ENCODE results near the gene MOB3C. TPM values are rescaled to one million over a fixed set of nuclear protein-coding genes. Genes with fewer than 3 reads are reported as not detected.
"Not testable (repeated sequence)": the region's sequence is repeated elsewhere in the genome, so short reads cannot be mapped to it uniquely, and the experiment has no call there.

MOB3C gene
- total and polyA plus RNA-seq, 3 experiments from 2014 or later, result 10.3 to 26.0 (median 11.3) TPM

DNA sequence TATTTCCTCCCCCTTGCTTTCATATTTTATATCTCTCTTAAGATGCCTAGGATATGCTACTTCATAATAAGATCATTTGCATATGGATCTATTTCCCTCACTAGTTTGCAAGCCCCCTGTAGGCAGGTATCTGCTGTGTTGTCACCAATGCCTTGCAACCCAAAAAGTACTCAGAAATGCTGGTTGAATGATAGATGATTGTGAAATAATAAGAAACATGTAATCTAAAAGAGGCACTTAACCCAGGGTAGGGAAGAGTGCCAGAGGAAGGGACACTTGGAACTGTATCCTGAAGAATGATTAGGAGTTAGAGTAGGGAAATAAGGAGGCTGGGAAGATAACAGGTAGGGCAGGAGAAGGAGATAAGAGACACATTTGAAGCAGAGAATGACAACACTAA, 39.2 kb upstream of the MOB3C start:
- H3K4me1 Mint-ChIP-seq, result peaks cover 7 to 18% (median 17%) of the 10 kb centered on the region in 3 donors
- Histone ChIP-seq H3K27ac (ENCODE audit: low read depth, low read length) (no peak overlapping the region), H3K9me3 (ENCODE audit: low read length) (no peaks in the 10 kb centered on the region), H3K4me3 (ENCODE audit: low read length) (no peak overlapping the region), H3K36me3 (ENCODE audit: insufficient read depth, low read length) (peaks cover 21% of the 10 kb centered on the region), H3K27me3 (ENCODE audit: insufficient read depth, low read length, poor library complexity, severe bottlenecking) (no peaks in the 10 kb centered on the region), H3K4me1 (ENCODE audit: insufficient read depth, low read length) (no peaks in the 10 kb centered on the region)
- H3K9me3 Mint-ChIP-seq, result peaks cover 0 to 2% (median 0%) of the 10 kb centered on the region in 5 donors
- H3K27me3 Mint-ChIP-seq, result no peaks in the 10 kb centered on the region
- DNase-seq, result no peak
- peak overlapping the region in 4 of 8 donors; percentile 5 to 72 (median 44) for H3K27ac Mint-ChIP-seq
- H3K4me3 Mint-ChIP-seq, result no peak overlapping the region
- POLR2A ChIA-PET, result no interaction called here
- CTCF ChIA-PET, result no interaction called here
- H3K36me3 Mint-ChIP-seq, result peaks cover 35 to 82% (median 44%) of the 10 kb centered on the region in 3 donors

DNA sequence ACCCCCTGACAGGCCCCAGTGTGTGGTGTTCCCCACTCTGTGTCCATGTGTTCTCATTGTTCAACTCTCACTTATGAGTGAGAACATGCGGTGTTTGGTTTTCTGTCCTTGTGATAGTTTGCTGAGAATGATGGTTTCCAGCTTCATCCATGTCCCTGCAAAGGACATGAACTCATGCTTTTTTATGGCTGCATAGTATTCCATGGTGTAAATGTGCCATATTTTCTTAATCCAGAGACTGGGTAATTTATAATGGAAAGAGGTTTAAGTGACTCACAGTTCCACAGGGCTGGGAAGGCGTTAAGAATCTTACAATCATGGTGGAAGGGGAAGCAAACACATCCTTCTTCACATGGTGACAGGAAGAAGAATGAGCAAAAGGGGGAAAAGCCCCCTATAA, 38.1 kb upstream of the MOB3C start:
- peaks cover 46 to 86% (median 49%) of the 10 kb centered on the region in 3 donors for H3K36me3 Mint-ChIP-seq
- POLR2A ChIA-PET; H3K4me3 ChIP-seq (ENCODE audit: low read length); H3K27me3 Mint-ChIP-seq; H3K4me1 ChIP-seq (ENCODE audit: insufficient read depth, low read length); H3K27me3 ChIP-seq (ENCODE audit: insufficient read depth, low read length, poor library complexity, severe bottlenecking); H3K4me3 Mint-ChIP-seq; CTCF ChIA-PET; H3K27ac Mint-ChIP-seq; H3K9me3 Mint-ChIP-seq; H3K4me1 Mint-ChIP-seq; H3K27ac ChIP-seq (ENCODE audit: low read depth, low read length); H3K9me3 ChIP-seq (ENCODE audit: low read length); DNase-seq: not testable (repeated sequence)
- H3K36me3 ChIP-seq (ENCODE audit: insufficient read depth, low read length), result peaks cover 21% of the 10 kb centered on the region

DNA sequence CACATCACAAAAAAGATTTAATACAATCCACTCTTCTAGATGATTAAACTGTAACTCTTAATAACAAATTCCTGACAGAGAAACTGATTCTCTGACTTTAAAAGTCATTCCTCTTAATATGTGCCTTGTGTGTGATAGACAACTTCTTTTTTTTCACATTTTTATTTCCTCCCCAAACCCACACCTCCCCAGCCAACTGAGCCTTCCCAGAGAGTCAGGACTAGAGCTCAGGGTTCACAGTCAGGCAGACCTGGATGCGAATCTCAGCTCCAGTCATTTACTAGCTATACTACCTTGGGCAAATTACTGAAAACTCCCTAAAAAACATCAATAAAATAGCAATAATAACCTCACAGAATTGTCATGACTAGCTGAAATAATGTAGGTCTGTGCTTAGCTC, 37.4 kb upstream of the MOB3C start:
- Histone ChIP-seq H3K4me3 (ENCODE audit: low read length) (no peak overlapping the region), H3K36me3 (ENCODE audit: insufficient read depth, low read length) (peaks cover 21% of the 10 kb centered on the region), H3K27ac (ENCODE audit: low read depth, low read length) (no peak overlapping the region), H3K4me1 (ENCODE audit: insufficient read depth, low read length) (no peaks in the 10 kb centered on the region), H3K9me3 (ENCODE audit: low read length) (no peaks in the 10 kb centered on the region), H3K27me3 (ENCODE audit: insufficient read depth, low read length, poor library complexity, severe bottlenecking) (no peaks in the 10 kb centered on the region)
- ChIA-PET POLR2A (interaction anchor here (0.7 kb wide), 1 partner anchor 20 kb away, joined by 4 read pairs; no protein-coding TSS in a partner anchor), CTCF (no interaction called here)
- peaks cover 0 to 4% (median 3%) of the 10 kb centered on the region in 3 donors for H3K4me1 Mint-ChIP-seq
- H3K36me3 Mint-ChIP-seq, result peaks cover 49 to 87% (median 52%) of the 10 kb centered on the region in 3 donors
- H3K27ac Mint-ChIP-seq, result peak overlapping the region in 1 of 8 donors; percentile 8
- H3K27me3 Mint-ChIP-seq, result no peaks in the 10 kb centered on the region
- H3K9me3 Mint-ChIP-seq, result peaks cover 0 to 2% (median 2%) of the 10 kb centered on the region in 5 donors
- no peak overlapping the region for H3K4me3 Mint-ChIP-seq
- DNase-seq, result no peak

DNA sequence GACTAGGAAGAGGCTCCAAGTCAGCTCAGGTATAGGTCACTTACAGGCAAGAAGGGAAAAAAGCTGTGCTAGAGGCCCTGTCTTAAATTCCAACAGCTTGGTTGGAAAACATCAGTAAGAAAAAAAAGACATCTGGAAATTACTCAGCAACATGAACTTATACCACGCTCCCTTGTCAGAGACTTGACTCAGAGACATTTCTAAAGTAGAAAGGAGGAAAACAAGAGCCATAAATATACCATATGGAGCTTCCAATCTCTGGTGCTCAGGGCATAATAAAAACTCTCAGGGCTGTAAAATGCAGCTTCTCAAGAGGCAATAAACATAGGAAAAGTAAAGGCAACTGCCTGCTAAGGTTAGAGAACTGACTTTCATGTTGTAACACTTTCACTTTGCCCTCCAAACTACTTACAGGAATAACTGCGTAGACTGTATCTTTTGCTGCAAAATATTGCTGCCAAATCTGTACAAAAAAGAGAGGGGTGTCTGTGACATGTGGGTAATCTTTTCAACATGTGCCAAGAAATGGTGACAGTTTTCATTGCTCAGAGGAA, 36.9 kb upstream of the MOB3C start:
- DNase-seq, result no peak
- Histone ChIP-seq H3K9me3 (ENCODE audit: low read length) (no peaks in the 10 kb centered on the region), H3K36me3 (ENCODE audit: insufficient read depth, low read length) (peaks cover 21% of the 10 kb centered on the region), H3K4me1 (ENCODE audit: insufficient read depth, low read length) (no peaks in the 10 kb centered on the region), H3K27me3 (ENCODE audit: insufficient read depth, low read length, poor library complexity, severe bottlenecking) (no peaks in the 10 kb centered on the region), H3K27ac (ENCODE audit: low read depth, low read length) (no peak overlapping the region), H3K4me3 (ENCODE audit: low read length) (no peak overlapping the region)
- peaks cover 49 to 85% (median 52%) of the 10 kb centered on the region in 3 donors for H3K36me3 Mint-ChIP-seq
- peak overlapping the region in 1 of 8 donors; percentile 12 for H3K27ac Mint-ChIP-seq
- H3K4me1 Mint-ChIP-seq, result peaks cover 0 to 4% (median 3%) of the 10 kb centered on the region in 3 donors
- ChIA-PET CTCF (no interaction called here), POLR2A (interaction anchor here (0.7 kb wide), 1 partner anchor 21 kb away, joined by 4 read pairs; no protein-coding TSS in a partner anchor)
- H3K4me3 Mint-ChIP-seq, result no peak overlapping the region
- H3K27me3 Mint-ChIP-seq, result no peaks in the 10 kb centered on the region
- H3K9me3 Mint-ChIP-seq, result peaks cover 0 to 2% (median 2%) of the 10 kb centered on the region in 5 donors

DNA sequence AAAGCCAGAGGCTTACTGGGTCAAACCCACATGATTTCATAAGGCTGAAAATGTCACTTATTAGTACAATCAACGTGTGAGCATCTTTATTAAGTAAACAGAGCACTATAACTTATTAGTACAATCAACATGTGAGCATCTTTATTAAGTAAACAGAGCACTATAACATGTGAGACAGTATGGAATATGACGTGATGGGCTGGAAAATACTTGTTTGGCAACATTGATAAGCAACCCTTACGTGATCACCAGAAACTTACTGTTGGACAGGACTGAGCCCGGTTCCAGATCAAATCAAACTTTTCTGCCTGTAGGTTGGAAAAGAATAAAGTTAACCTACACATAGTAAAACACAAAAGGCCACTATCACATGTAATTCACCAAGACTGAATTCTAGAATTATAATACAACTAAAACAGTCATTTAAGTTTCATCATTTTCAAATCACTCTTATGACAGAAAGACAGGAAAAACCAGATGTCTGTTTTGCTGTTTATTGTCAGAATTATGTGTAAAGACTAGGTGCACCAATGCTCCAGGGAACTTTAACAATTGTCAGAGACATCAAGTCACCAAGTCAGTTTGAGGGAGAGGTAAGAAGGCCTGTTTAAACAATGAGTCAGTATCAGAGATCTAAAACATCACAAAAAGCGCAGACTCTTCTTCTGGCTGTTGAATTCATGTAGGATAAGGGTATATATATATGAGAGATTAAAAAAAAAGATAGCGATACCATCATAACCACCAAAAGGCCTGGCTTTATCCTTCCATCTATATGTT, 35.9 kb upstream of the MOB3C start:
- Mint-ChIP-seq H3K9me3 (peaks cover 0 to 2% (median 2%) of the 10 kb centered on the region in 5 donors), H3K27me3 (no peaks in the 10 kb centered on the region), H3K4me3 (no peak overlapping the region), H3K36me3 (peaks cover 47 to 80% (median 52%) of the 10 kb centered on the region in 3 donors), H3K27ac (peak overlapping the region in 3 of 8 donors; percentile 12 to 71 (median 57)), H3K4me1 (peaks cover 0 to 4% (median 3%) of the 10 kb centered on the region in 3 donors)
- no peaks in the 10 kb centered on the region for H3K27me3 ChIP-seq (ENCODE audit: insufficient read depth, low read length, poor library complexity, severe bottlenecking)
- H3K9me3 ChIP-seq (ENCODE audit: low read length), result no peaks in the 10 kb centered on the region
- no peak overlapping the region for H3K27ac ChIP-seq (ENCODE audit: low read depth, low read length)
- no peaks in the 10 kb centered on the region for H3K4me1 ChIP-seq (ENCODE audit: insufficient read depth, low read length)
- DNase-seq, result no peak
- POLR2A ChIA-PET, result no interaction called here
- CTCF ChIA-PET, result no interaction called here
- no peak overlapping the region for H3K4me3 ChIP-seq (ENCODE audit: low read length)
- H3K36me3 ChIP-seq (ENCODE audit: insufficient read depth, low read length), result peaks cover 21% of the 10 kb centered on the region

DNA sequence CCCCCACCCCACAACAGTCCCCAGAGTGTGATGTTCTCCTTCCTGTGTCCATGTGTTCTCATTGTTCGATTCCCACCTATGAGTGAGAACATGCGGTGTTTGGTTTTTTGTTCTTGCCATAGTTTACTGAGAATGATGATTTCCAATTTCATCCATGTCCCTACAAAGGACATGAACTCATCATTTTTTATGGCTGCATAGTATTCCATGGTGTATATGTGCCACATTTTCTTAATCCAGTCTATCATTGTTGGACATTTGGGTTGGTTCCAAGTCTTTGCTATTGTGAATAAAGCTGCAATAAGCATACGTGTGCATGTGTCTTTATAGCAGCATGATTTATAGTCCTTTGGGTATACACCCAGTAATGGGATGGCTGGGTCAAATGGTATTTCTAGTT, 34.5 kb upstream of the MOB3C start:
- H3K4me1 ChIP-seq (ENCODE audit: insufficient read depth, low read length); DNase-seq; H3K27me3 Mint-ChIP-seq; H3K4me1 Mint-ChIP-seq; POLR2A ChIA-PET; H3K27me3 ChIP-seq (ENCODE audit: insufficient read depth, low read length, poor library complexity, severe bottlenecking); H3K9me3 Mint-ChIP-seq; CTCF ChIA-PET; H3K27ac Mint-ChIP-seq; H3K4me3 Mint-ChIP-seq; H3K9me3 ChIP-seq (ENCODE audit: low read length); H3K4me3 ChIP-seq (ENCODE audit: low read length); H3K27ac ChIP-seq (ENCODE audit: low read depth, low read length): not testable (repeated sequence)
- peaks cover 45 to 78% (median 60%) of the 10 kb centered on the region in 3 donors for H3K36me3 Mint-ChIP-seq
- peaks cover 12% of the 10 kb centered on the region for H3K36me3 ChIP-seq (ENCODE audit: insufficient read depth, low read length)

DNA sequence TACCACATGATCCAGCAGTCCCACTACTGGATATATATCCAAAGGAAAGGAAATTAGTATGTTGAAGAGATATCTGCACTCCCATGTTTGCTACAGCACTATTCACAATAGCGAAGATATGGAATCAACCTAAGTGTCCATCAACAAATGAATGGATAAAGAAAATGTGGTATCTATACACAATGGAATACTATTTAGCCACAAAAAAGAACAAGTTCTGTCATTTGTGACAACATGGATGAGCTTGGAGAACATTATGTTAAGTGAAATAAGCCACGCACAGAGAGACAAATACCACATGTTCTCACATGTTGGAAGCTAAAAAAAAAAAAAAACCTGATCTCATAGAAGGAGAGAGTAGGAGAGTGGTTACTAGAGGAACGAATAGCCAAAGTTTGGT, 33.9 kb upstream of the MOB3C start:
- no peak overlapping the region for H3K4me3 Mint-ChIP-seq
- Histone ChIP-seq H3K36me3 (ENCODE audit: insufficient read depth, low read length) (peaks cover 5% of the 10 kb centered on the region), H3K4me3 (ENCODE audit: low read length) (no peak overlapping the region), H3K27me3 (ENCODE audit: insufficient read depth, low read length, poor library complexity, severe bottlenecking) (no peaks in the 10 kb centered on the region), H3K27ac (ENCODE audit: low read depth, low read length) (no peak overlapping the region), H3K4me1 (ENCODE audit: insufficient read depth, low read length) (no peaks in the 10 kb centered on the region), H3K9me3 (ENCODE audit: low read length) (no peaks in the 10 kb centered on the region)
- H3K27me3 Mint-ChIP-seq, result no peaks in the 10 kb centered on the region
- H3K36me3 Mint-ChIP-seq, result peaks cover 38 to 72% (median 53%) of the 10 kb centered on the region in 3 donors
- H3K27ac Mint-ChIP-seq, result no peak overlapping the region
- ChIA-PET CTCF (no interaction called here), POLR2A (interaction anchor here (0.6 kb wide), 1 partner anchor 45 kb away, joined by 3 read pairs; no protein-coding TSS in a partner anchor)
- no peak for DNase-seq
- peaks cover 0 to 4% (median 3%) of the 10 kb centered on the region in 3 donors for H3K4me1 Mint-ChIP-seq
- peaks cover 0 to 2% (median 2%) of the 10 kb centered on the region in 5 donors for H3K9me3 Mint-ChIP-seq

DNA sequence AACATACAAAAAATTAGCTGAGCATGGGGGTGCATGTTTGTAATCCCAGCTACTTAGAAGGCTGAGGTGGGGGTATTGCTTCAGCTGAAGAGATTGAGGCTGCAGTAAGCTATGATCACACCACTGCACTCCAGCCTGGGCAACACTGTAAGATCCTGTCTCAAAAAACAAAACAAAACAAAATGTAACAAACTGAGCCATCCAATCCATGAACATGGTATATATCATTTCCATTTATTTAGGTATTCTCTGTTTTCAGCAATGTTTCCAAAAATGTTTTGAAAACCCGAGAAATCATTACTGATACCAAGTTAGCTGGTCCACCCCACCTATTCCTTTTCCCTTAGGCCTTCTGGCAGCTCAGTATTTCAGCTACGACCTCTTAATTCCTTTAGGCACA, 33.2 kb upstream of the MOB3C start:
- Histone ChIP-seq H3K4me1 (ENCODE audit: insufficient read depth, low read length) (no peaks in the 10 kb centered on the region), H3K27ac (ENCODE audit: low read depth, low read length) (no peak overlapping the region), H3K36me3 (ENCODE audit: insufficient read depth, low read length) (no peaks in the 10 kb centered on the region), H3K9me3 (ENCODE audit: low read length) (no peaks in the 10 kb centered on the region), H3K4me3 (ENCODE audit: low read length) (no peak overlapping the region), H3K27me3 (ENCODE audit: insufficient read depth, low read length, poor library complexity, severe bottlenecking) (no peaks in the 10 kb centered on the region)
- Mint-ChIP-seq H3K36me3 (peaks cover 34 to 69% (median 46%) of the 10 kb centered on the region in 3 donors), H3K4me3 (no peak overlapping the region), H3K27ac (peak overlapping the region in 1 of 8 donors; percentile 5), H3K9me3 (peaks cover 0 to 2% (median 2%) of the 10 kb centered on the region in 5 donors), H3K27me3 (no peaks in the 10 kb centered on the region), H3K4me1 (peaks cover 0 to 4% (median 3%) of the 10 kb centered on the region in 3 donors)
- POLR2A ChIA-PET, result no interaction called here
- CTCF ChIA-PET, result no interaction called here
- no peak for DNase-seq
